WTC11 (cell line): ENCODE data around the gene CDH11.

Experiments used
- CBFB ChIP-seq: sonication (generic); formaldehyde crosslinking; IDR thresholded peaks from 2 replicates; pipeline ENCODE4 v1.8.1; 2022; ENCODE audit warnings: mild to moderate bottlenecking, low read depth, missing genetic modification reagents
- CTCF ChIP-seq: fragments of 200-600 bp; IDR thresholded peaks from 2 replicates; pipeline ENCODE4 v1.8.0; 2022; ENCODE audit warnings: antibody characterized with exemption
- FOXP1 ChIP-seq: sonication (generic); formaldehyde crosslinking; IDR thresholded peaks from 2 replicates; pipeline ENCODE4 v1.8.0; 2022; ENCODE audit warnings: missing genetic modification reagents, mild to moderate bottlenecking, moderate library complexity, borderline replicate concordance
- HMGXB4 ChIP-seq: sonication (generic); formaldehyde crosslinking; IDR thresholded peaks from 2 replicates; pipeline ENCODE4 v1.8.1; 2023; ENCODE audit warnings: mild to moderate bottlenecking, moderate library complexity, missing genetic modification reagents
- KAT7 ChIP-seq: sonication (generic); formaldehyde crosslinking; IDR thresholded peaks from 2 replicates; pipeline ENCODE4 v1.8.1; 2023; ENCODE audit warnings: missing genetic modification reagents, mild to moderate bottlenecking, borderline replicate concordance
- MAX ChIP-seq: sonication (generic); formaldehyde crosslinking; IDR thresholded peaks from 2 replicates; pipeline ENCODE4 v1.8.0; 2022; ENCODE audit warnings: mild to moderate bottlenecking, missing genetic modification reagents
- NFATC4 ChIP-seq: fragments of 250-450 bp; sonication (Bioruptor Pico); IDR thresholded peaks from 2 replicates; pipeline ENCODE4 v1.9.0; 2021; ENCODE audit warnings: mild to moderate bottlenecking
- TEAD1 ChIP-seq: sonication (generic); formaldehyde crosslinking; IDR thresholded peaks from 2 replicates; pipeline ENCODE4 v1.8.0; 2022; ENCODE audit warnings: mild to moderate bottlenecking, missing genetic modification reagents
- ZNF425 ChIP-seq: fragments of 250-450 bp; sonication (Bioruptor Pico); conservative IDR thresholded peaks from 2 replicates; pipeline ENCODE4 v1.9.0; 2021; ENCODE audit warnings: mild to moderate bottlenecking

- TF ChIP-seq NFATC4 = no peak
- no peak for TF ChIP-seq CTCF
- TF ChIP-seq MAX = no peak
- no peak for TF ChIP-seq FOXP1
- TF ChIP-seq KAT7 (CRISPR knock-in tag) = no peak
- no peak for TF ChIP-seq ZNF425 (CRISPR knock-in tag)
- TF ChIP-seq CBFB (CRISPR knock-in tag) = no peak
- no peak for TF ChIP-seq TEAD1
- TF ChIP-seq HMGXB4 (CRISPR knock-in tag) = no peak
Observed at GRCh38 chr16:65061263-65061662, 60.6 kb downstream of the CDH11 start.
